Measurements from ENCODE around the gene ARHGEF12. TPM values are rescaled to one million over a fixed set of nuclear protein-coding genes. Genes with fewer than 3 reads are reported as not detected.

The ARHGEF12 gene
- total RNA-seq, 2 experiments from 2014 or later = 3.6 TPM

- no peak for TF ChIP-seq CTCF (IDR thresholded peaks at IDR 0.05)
- ChIA-PET CTCF (no interaction called here), POLR2A (no interaction called here)
- Histone ChIP-seq H3K36me3 (ENCODE audit: insufficient read depth, low read length) (no peaks in the 10 kb centered on the region), H3K4me3 (ENCODE audit: low read length) (no peak overlapping the region), H3K4me1 (ENCODE audit: insufficient read depth, low read length) (peaks cover 39% of the 10 kb centered on the region), H3K27me3 (ENCODE audit: control insufficient read depth in 1 of 2, insufficient read depth in 2 of 2, low read length in 2 of 2) (peaks cover 35 to 70% of the 10 kb centered on the region in 2 experiments), H3K9me3 (ENCODE audit: control insufficient read depth in 1 of 2, insufficient read depth in 1 of 2, low read length in 2 of 2) (peaks cover 4 to 9% of the 10 kb centered on the region in 2 experiments), H3K27ac (ENCODE audit: low read depth in 1 of 2, low read length in 2 of 2) (no peak overlapping the region)
- H3K36me3 Mint-ChIP-seq (ENCODE audit: low read depth) = peaks cover 3% of the 10 kb centered on the region
- no peaks in the 10 kb centered on the region for H3K9me3 Mint-ChIP-seq
- DNase-seq (peak in 3 of 14 experiments; percentile 16 to 20 (median 19)), ATAC-seq (ENCODE audit: poor library complexity) (no peak)
- peaks cover 38% of the 10 kb centered on the region for H3K4me1 Mint-ChIP-seq (ENCODE audit: low read depth)
- H3K27me3 Mint-ChIP-seq = peaks cover 70% of the 10 kb centered on the region
- no peak overlapping the region for H3K27ac Mint-ChIP-seq
- no peak overlapping the region for H3K4me3 Mint-ChIP-seq
- intact Hi-C loops (cut with DNase I, micrococcal nuclease) = loop anchor here in 1 of 2 experiments (10.0 kb wide), 1 partner anchor 475 kb away; no protein-coding TSS in a partner anchor
Observed at GRCh38 chr11:120339394-120339890, 3.2 kb downstream of the ARHGEF12 start.

- DNase-seq = no peak
- Mint-ChIP-seq H3K4me1 (ENCODE audit: low read depth) (peaks cover 41% of the 10 kb centered on the region), H3K4me3 (no peak overlapping the region), H3K27ac (no peak overlapping the region), H3K27me3 (peaks cover 71% of the 10 kb centered on the region), H3K36me3 (ENCODE audit: low read depth) (peaks cover 3% of the 10 kb centered on the region), H3K9me3 (no peaks in the 10 kb centered on the region)
- TF ChIP-seq CTCF (IDR thresholded peaks at IDR 0.05) = no peak
- Histone ChIP-seq H3K27ac (ENCODE audit: low read depth in 1 of 2, low read length in 2 of 2) (no peak overlapping the region), H3K4me3 (ENCODE audit: low read length) (no peak overlapping the region), H3K4me1 (ENCODE audit: insufficient read depth, low read length) (peaks cover 39% of the 10 kb centered on the region), H3K36me3 (ENCODE audit: insufficient read depth, low read length) (no peaks in the 10 kb centered on the region), H3K27me3 (ENCODE audit: control insufficient read depth in 1 of 2, insufficient read depth in 2 of 2, low read length in 2 of 2) (peaks cover 35 to 70% of the 10 kb centered on the region in 2 experiments), H3K9me3 (ENCODE audit: control insufficient read depth in 1 of 2, insufficient read depth in 1 of 2, low read length in 2 of 2) (peaks cover 4 to 9% of the 10 kb centered on the region in 2 experiments)
- POLR2A ChIA-PET = no interaction called here
- ATAC-seq (ENCODE audit: poor library complexity) = no peak
- intact Hi-C loops (cut with DNase I, micrococcal nuclease) = no loop called here
- CTCF ChIA-PET = no interaction called here
Observed at GRCh38 chr11:120340529-120340928, 4.3 kb downstream of the ARHGEF12 start.

GRCh38 chr11:120342226-120342625 lies 6.0 kb downstream of the ARHGEF12 start:
- no peaks in the 10 kb centered on the region for H3K36me3 ChIP-seq (ENCODE audit: insufficient read depth, low read length)
- no peak for TF ChIP-seq CTCF (IDR thresholded peaks at IDR 0.05)
- Mint-ChIP-seq H3K27me3 (peaks cover 79% of the 10 kb centered on the region), H3K9me3 (no peaks in the 10 kb centered on the region), H3K4me3 (no peak overlapping the region), H3K4me1 (ENCODE audit: low read depth) (peaks cover 41% of the 10 kb centered on the region), H3K27ac (no peak overlapping the region), H3K36me3 (ENCODE audit: low read depth) (peaks cover 3% of the 10 kb centered on the region)
- H3K27ac ChIP-seq (ENCODE audit: low read depth in 1 of 2, low read length in 2 of 2) = no peak overlapping the region
- POLR2A ChIA-PET = no interaction called here
- peaks cover 0 to 9% of the 10 kb centered on the region in 2 experiments for H3K9me3 ChIP-seq (ENCODE audit: control insufficient read depth in 1 of 2, insufficient read depth in 1 of 2, low read length in 2 of 2)
- peaks cover 30 to 81% of the 10 kb centered on the region in 2 experiments for H3K27me3 ChIP-seq (ENCODE audit: control insufficient read depth in 1 of 2, insufficient read depth in 2 of 2, low read length in 2 of 2)
- no peak overlapping the region for H3K4me3 ChIP-seq (ENCODE audit: low read length)
- DNase-seq (no peak), ATAC-seq (ENCODE audit: poor library complexity) (no peak)
- intact Hi-C loops (cut with DNase I, micrococcal nuclease) = no loop called here
- peaks cover 27% of the 10 kb centered on the region for H3K4me1 ChIP-seq (ENCODE audit: insufficient read depth, low read length)
- CTCF ChIA-PET = interaction anchor here (1.1 kb wide), 1 partner anchor 343 kb away, joined by 3 read pairs; no protein-coding TSS in a partner anchor

Data from CD4-positive, alpha-beta T cell (primary cell).